Gastrocnemius medialis (tissue), 4 donors: ENCODE data around the gene LRRC8E. TPM values are rescaled to one million over a fixed set of nuclear protein-coding genes. Genes with fewer than 3 reads are reported as not detected.
A peak's percentile ranks its signal among the peaks of the same experiment; 100 is the strongest.

Experiments used
- ATAC-seq, 2 donors: fragments of 150-250 bp; one replicate each; pipeline ENCODE4 v1.9.1; 2016
- DNase-seq, 2 donors: peaks; one replicate each; pipeline ENCODE4 v3.0.0-alpha.2; 2019
- H3K27ac ChIP-seq, 4 donors: fragments of 200-600 bp; sonication (generic); 1 replicate in 1 of 4; 2 replicates in 3 of 4; pipeline ENCODE4 v1.5.1; 2016 to 2018; ENCODE audit warnings: mild to moderate bottlenecking in 2 of 4, moderate library complexity in 1 of 4
- H3K27me3 ChIP-seq, 3 donors: fragments of 200-600 bp; sonication (generic) in 2 of 3; 1 replicate in 1 of 3; 2 replicates in 2 of 3; pipeline versions ENCODE4 v1.5.1 to v1.6.0; 2016 to 2019; ENCODE audit warnings: mild to moderate bottlenecking in 1 of 3, moderate library complexity in 1 of 3
- H3K36me3 ChIP-seq, 2 donors: fragments of 200-600 bp; sonication (generic) in 1 of 2; one replicate each; pipeline ENCODE4 v1.5.1; 2017 to 2018
- H3K4me1 ChIP-seq, 2 donors: fragments of 200-600 bp; sonication (generic) in 1 of 2; one replicate each; pipeline ENCODE4 v1.5.1; 2016 to 2017; ENCODE audit warnings: mild to moderate bottlenecking in 2 of 2
- H3K4me3 ChIP-seq, 4 donors: fragments of 200-600 bp; sonication (generic) in 3 of 4; 1 replicate in 1 of 4; 2 replicates in 3 of 4; pipeline ENCODE4 v1.5.1; 2016 to 2019; ENCODE audit warnings: mild to moderate bottlenecking in 2 of 4
- H3K9me3 ChIP-seq, 3 donors: fragments of 200-600 bp; sonication (generic) in 2 of 3; 1 replicate in 1 of 3; 2 replicates in 2 of 3; pipeline ENCODE4 v1.5.1; 2016 to 2019
- POLR2A ChIP-seq, 2 donors: fragments of 450-650 bp; IDR thresholded peaks; one replicate each; pipeline ENCODE4 v1.6.1; 2017; ENCODE audit warnings: antibody characterized with exemption in 2 of 2, mild to moderate bottlenecking in 2 of 2, moderate library complexity in 2 of 2
- in situ Hi-C, 4 donors: fragments of 200-750 bp; cut with MboI; loops; one replicate each; pipeline versions ENCODE4 v1.15.0 to v1.8.0; 2017; ENCODE audit warnings: low sequenced_read_pairs in 4 of 4
- intact Hi-C: fragments of 100-400 bp; cut with DNase I; formaldehyde crosslinking; loops from one replicate; pipeline ENCODE4 v1.15.1; 2023; ENCODE audit warnings: low total_unique reads
- total RNA-seq, 4 donors: library from RNA; depleted of rRNA; stranded (reverse); fragments of >200 nt; gene quantifications; one replicate each; pipeline versions ENCODE4 v1.1.0 to v1.2.3, GENCODE V29; 2016
- TF ChIP-seq, protein P1 (sequence below), 5 experiments: fragments of 450-650 bp in 3 of 5; fragments of 200-600 bp in 2 of 5; sonication (generic) in 2 of 5; IDR thresholded peaks in 4 of 5; conservative IDR thresholded peaks in 1 of 5; 1 replicate in 4 of 5; 2 replicates in 1 of 5; pipeline ENCODE4 v1.5.1; 2016 to 2019; ENCODE audit warnings: antibody characterized with exemption in 5 of 5, mild to moderate bottlenecking in 3 of 5, moderate library complexity in 3 of 5

Gene LRRC8E
- total RNA-seq, 4 donors from 2014 or later = 2.1 TPM; not detected in 3

DNA sequence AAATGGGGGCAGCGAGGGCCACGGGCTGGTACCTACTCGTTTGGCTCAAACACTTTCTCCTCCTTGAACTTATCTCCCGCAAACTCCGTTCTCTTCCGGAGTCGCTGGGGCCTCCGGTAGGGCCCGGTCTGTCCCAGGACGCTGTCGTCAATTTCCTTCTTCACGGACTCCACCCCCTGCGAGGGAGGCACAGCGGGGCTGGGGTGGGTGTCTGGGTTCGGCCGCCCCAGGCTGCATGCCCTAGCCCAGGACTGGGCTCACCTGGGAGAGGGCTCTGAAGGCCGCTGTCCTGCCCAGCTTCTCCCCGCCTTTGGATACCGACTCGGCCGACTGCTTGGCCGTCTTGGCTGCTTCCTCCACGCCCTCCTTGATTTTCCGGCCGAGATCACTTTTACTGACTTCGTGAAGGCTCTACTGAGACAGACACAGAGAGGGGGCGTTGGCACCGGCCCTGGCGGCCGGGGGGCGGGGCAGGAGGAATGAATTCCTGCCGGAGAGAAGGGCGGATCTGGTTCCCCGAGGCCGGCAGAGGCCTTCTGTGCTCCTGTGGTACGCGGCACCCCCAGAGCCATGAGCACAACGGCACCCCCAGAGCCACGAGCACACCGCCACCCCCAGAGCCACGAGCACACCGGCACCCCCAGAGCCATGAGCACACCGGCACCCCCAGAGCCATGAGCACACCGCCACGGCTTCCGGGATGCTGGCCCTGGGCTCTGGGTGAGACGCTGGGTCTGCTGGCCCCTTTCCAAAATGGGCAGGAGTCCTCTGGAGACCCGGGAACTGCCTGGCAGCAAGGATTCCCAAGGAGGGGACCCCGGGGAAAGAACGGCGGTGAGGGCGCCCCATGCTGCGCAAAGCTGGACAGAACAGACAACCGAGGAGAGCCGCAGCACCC lies 45.8 kb downstream of the LRRC8E start:
- H3K27ac ChIP-seq = no peak overlapping the region
- DNase-seq (no peak), ATAC-seq (no peak)

DNA sequence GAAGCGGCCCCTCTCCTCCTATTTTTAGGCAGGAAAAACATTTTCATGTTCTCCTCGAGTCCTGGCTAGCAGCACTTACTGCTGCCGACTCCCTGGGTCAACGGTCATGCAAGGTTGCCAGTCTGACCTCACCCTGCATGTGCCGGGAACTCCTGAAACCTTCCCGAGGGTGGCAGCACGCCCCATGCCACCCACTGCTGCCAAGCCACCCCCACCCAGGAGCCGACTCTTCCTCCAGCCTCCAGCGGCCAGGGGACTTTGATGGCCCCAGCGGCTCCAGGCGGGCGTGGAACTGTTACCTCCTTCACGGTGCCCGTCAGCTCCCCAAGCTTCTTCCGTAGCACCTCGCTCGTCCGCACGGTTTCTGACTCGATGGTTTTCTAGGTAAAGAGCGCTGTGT lies 46.5 kb downstream of the LRRC8E start:
- TF ChIP-seq, protein P1, sequence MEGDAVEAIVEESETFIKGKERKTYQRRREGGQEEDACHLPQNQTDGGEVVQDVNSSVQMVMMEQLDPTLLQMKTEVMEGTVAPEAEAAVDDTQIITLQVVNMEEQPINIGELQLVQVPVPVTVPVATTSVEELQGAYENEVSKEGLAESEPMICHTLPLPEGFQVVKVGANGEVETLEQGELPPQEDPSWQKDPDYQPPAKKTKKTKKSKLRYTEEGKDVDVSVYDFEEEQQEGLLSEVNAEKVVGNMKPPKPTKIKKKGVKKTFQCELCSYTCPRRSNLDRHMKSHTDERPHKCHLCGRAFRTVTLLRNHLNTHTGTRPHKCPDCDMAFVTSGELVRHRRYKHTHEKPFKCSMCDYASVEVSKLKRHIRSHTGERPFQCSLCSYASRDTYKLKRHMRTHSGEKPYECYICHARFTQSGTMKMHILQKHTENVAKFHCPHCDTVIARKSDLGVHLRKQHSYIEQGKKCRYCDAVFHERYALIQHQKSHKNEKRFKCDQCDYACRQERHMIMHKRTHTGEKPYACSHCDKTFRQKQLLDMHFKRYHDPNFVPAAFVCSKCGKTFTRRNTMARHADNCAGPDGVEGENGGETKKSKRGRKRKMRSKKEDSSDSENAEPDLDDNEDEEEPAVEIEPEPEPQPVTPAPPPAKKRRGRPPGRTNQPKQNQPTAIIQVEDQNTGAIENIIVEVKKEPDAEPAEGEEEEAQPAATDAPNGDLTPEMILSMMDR (IDR thresholded peaks at IDR 0.05 in 4 of 5, conservative IDR thresholded peaks at IDR 0.05 in 1 of 5) = no peak
- no peak for TF ChIP-seq POLR2A (IDR thresholded peaks at IDR 0.05)
- H3K36me3 ChIP-seq = peaks cover 0 to 93% of the 10 kb centered on the region in 2 donors
- no peaks in the 10 kb centered on the region for H3K4me1 ChIP-seq
- ATAC-seq = no peak
- intact Hi-C loops = no loop called here
- H3K9me3 ChIP-seq = no peaks in the 10 kb centered on the region
- in situ Hi-C loops = no loop called here
- DNase-seq = no peak
- H3K27ac ChIP-seq = no peak overlapping the region
- no peak overlapping the region for H3K4me3 ChIP-seq
- no peaks in the 10 kb centered on the region for H3K27me3 ChIP-seq

More for the DNA sequence above, 45.8 kb downstream of the LRRC8E start:
- H3K36me3 ChIP-seq = peaks cover 0 to 88% of the 10 kb centered on the region in 2 donors
- TF ChIP-seq, protein P1 (IDR thresholded peaks at IDR 0.05 in 4 of 5, conservative IDR thresholded peaks at IDR 0.05 in 1 of 5) = no peak
- no peak for TF ChIP-seq POLR2A (IDR thresholded peaks at IDR 0.05)
- intact Hi-C loops = no loop called here
- H3K27me3 ChIP-seq = no peaks in the 10 kb centered on the region
- in situ Hi-C loops = no loop called here
- no peak overlapping the region for H3K4me3 ChIP-seq
- no peaks in the 10 kb centered on the region for H3K9me3 ChIP-seq
- H3K4me1 ChIP-seq = no peaks in the 10 kb centered on the region

DNA sequence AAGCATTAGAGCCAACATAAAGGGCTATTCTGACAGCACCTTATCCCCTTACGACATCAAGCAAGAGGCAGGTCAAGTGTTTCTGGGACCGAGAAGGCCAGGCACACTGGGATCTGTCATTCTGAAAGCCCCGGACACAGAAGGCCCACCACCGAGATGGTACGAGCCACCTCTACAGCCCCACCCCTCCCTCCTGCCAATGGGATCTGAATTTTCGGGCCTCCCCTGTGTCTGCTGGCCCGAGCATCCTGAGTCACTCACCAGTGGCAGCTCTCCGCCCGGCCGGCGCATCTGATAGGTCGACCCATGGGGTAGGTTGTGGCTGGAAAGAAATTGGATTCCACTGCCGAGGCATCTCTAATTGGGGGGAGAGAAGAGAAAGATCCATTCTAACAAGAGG lies 52.5 kb downstream of the LRRC8E start:
- no peaks in the 10 kb centered on the region for H3K27me3 ChIP-seq
- H3K9me3 ChIP-seq = no peaks in the 10 kb centered on the region
- H3K4me1 ChIP-seq = peaks cover 10 to 19% of the 10 kb centered on the region in 2 donors
- H3K36me3 ChIP-seq = peaks cover 0 to 51% of the 10 kb centered on the region in 2 donors
- ATAC-seq (no peak), DNase-seq (no peak)
- TF ChIP-seq POLR2A (IDR thresholded peaks at IDR 0.05) = no peak
- TF ChIP-seq, protein P1 (IDR thresholded peaks at IDR 0.05 in 4 of 5, conservative IDR thresholded peaks at IDR 0.05 in 1 of 5) = no peak
- no peak overlapping the region for H3K27ac ChIP-seq
- in situ Hi-C loops = loop anchor here (5.0 to 10.0 kb wide), 2 partner anchors 61 to 314 kb away; no protein-coding TSS in a partner anchor
- H3K4me3 ChIP-seq = no peak overlapping the region
- intact Hi-C loops = loop anchor here (10.0 kb wide), 1 partner anchor 894 kb away; the partner anchor contains the start of genes MBD3L1 and ZNF558

DNA sequence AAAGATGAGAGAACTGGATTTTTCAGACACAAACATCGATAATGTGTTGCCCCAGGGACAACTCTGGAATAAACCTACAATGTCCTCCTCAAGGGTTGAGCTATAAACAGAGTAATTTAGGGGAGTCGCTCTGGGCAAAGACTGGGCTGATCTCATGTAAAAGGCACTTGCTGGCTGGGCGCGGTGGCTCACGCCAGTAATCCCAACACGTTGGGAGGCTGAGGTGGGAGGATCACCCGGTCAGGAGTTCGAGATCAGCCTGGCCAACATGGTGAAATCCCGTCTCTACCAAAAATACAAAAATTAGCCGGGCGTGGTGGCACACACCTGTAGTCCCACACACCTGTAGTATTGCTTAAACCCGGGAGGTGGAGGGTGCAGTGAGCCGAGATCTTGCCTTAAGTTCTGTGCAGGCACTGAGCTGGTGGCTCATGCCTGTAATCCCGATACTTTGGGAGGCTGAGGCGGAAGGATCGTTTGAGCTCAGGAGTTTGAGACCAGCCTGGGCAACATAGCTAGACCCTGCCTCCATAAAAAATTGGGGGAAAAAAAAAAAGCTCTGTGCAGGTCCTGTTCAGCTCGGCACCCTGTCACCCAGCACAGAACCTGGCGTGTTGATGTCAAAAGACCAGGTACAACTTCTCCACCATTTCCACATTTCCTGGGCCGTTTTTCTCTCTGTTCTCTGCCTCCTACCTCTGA lies 53.7 kb downstream of the LRRC8E start:
- Histone ChIP-seq H3K4me3 (peak overlapping the region in 3 of 4 donors; percentile 76 to 97 (median 88)), H3K36me3 (peaks cover 0 to 39% of the 10 kb centered on the region in 2 donors), H3K27ac (peak overlapping the region; percentile 94 to 100 (median 98)), H3K9me3 (no peaks in the 10 kb centered on the region), H3K4me1 (peaks cover 10 to 19% of the 10 kb centered on the region in 2 donors), H3K27me3 (no peaks in the 10 kb centered on the region)
- no peak for TF ChIP-seq POLR2A (IDR thresholded peaks at IDR 0.05)
- TF ChIP-seq, protein P1 (IDR thresholded peaks at IDR 0.05 in 4 of 5, conservative IDR thresholded peaks at IDR 0.05 in 1 of 5) = no peak
- intact Hi-C loops (loop anchor here (10.0 kb wide), 1 partner anchor 893 kb away; the partner anchor contains the start of genes MBD3L1 and ZNF558), in situ Hi-C loops (loop anchor here (5.0 to 10.0 kb wide), 2 partner anchors 60 to 313 kb away; no protein-coding TSS in a partner anchor)
- no peak for ATAC-seq
- no peak for DNase-seq
